ENCODE measurements around the gene GAS7.

The GAS7 gene

GRCh38 chr17:10200016-10200415 lies 1.6 kb upstream of the GAS7 start:
- DNase-seq = peak in 1 of 2 experiments; percentile 4

- peak in 1 of 2 experiments; percentile 56 for DNase-seq
Measured at GRCh38 chr17:10197721-10198508, 491 bp downstream of the GAS7 start.

- DNase-seq = no peak
Measured at GRCh38 chr17:10197362-10197720, 1.1 kb downstream of the GAS7 start.

- no peak for DNase-seq
Measured at GRCh38 chr17:10196941-10197340, 1.5 kb downstream of the GAS7 start.

GRCh38 chr17:10196384-10196895 lies 2.0 kb downstream of the GAS7 start:
- DNase-seq = no peak

GRCh38 chr17:10195090-10195805 lies 3.2 kb downstream of the GAS7 start:
- no peak for DNase-seq

- DNase-seq = no peak
Measured at GRCh38 chr17:10193632-10194031, 4.8 kb downstream of the GAS7 start.

- no peak for DNase-seq
Measured at GRCh38 chr17:10192972-10193371, 5.4 kb downstream of the GAS7 start.

- DNase-seq = no peak
Measured at GRCh38 chr17:10192461-10192860, 5.9 kb downstream of the GAS7 start.

GRCh38 chr17:10187456-10187855 lies 10.9 kb downstream of the GAS7 start:
- DNase-seq = no peak

GRCh38 chr17:10186771-10187410 lies 11.5 kb downstream of the GAS7 start:
- DNase-seq = no peak

GRCh38 chr17:10183931-10184930 lies 14.2 kb downstream of the GAS7 start:
- DNase-seq = peak in 1 of 2 experiments; percentile 23

- no peak for DNase-seq
Measured at GRCh38 chr17:10182785-10183184, 15.6 kb downstream of the GAS7 start.

- DNase-seq = no peak
Measured at GRCh38 chr17:10178506-10178991, 19.9 kb downstream of the GAS7 start.

- no peak for DNase-seq
Measured at GRCh38 chr17:10177913-10178505, 20.4 kb downstream of the GAS7 start.

- peak in 1 of 2 experiments; percentile 15 for DNase-seq
Measured at GRCh38 chr17:10177131-10177912, 21.1 kb downstream of the GAS7 start.

- no peak for DNase-seq
Measured at GRCh38 chr17:10173913-10174312, 24.5 kb downstream of the GAS7 start.

- DNase-seq = no peak
Measured at GRCh38 chr17:10172778-10173177, 25.6 kb downstream of the GAS7 start.

- DNase-seq = peak in 1 of 2 experiments; percentile 20
Measured at GRCh38 chr17:10172241-10172741, 26.1 kb downstream of the GAS7 start.

GRCh38 chr17:10171581-10171981 lies 26.8 kb downstream of the GAS7 start:
- no peak for DNase-seq

- no peak for DNase-seq
Measured at GRCh38 chr17:10171122-10171571, 27.3 kb downstream of the GAS7 start.

Measured in NCI-H526 (cell line).